Stimulated activated CD4-positive, alpha-beta T cell treated with anti-CD3 and anti-CD28 coated beads, Interleukin-2, amount 100 ng/mL, for 48 hours (primary cell): ENCODE data around the gene RASA2.
A peak's percentile ranks its signal among the peaks of the same experiment; 100 is the strongest.

ENCODE experiments used
- DNase-seq, 2 donors: peaks; one replicate each; pipeline ENCODE4 v3.0.0-alpha.2; 2020

Gene RASA2

GRCh38 chr3:141540531-141540930 is 53.7 kb downstream of the RASA2 start:
- DNase-seq: no peak

- DNase-seq: no peak
Measured at GRCh38 chr3:141542202-141542969, 55.6 kb downstream of the RASA2 start.

- DNase-seq: no peak
Measured at GRCh38 chr3:141542989-141543388, 56.2 kb downstream of the RASA2 start.

GRCh38 chr3:141544697-141545096 is 57.9 kb downstream of the RASA2 start:
- no peak for DNase-seq

- no peak for DNase-seq
Measured at GRCh38 chr3:141546081-141546480, 59.3 kb downstream of the RASA2 start.

- DNase-seq: no peak
Measured at GRCh38 chr3:141546586-141546985, 59.8 kb downstream of the RASA2 start.

GRCh38 chr3:141547791-141548190 is 61.0 kb downstream of the RASA2 start:
- DNase-seq: no peak

- no peak for DNase-seq
Measured at GRCh38 chr3:141550926-141551665, 64.3 kb downstream of the RASA2 start.

GRCh38 chr3:141552440-141552991 is 65.7 kb downstream of the RASA2 start:
- no peak for DNase-seq

GRCh38 chr3:141553055-141553454 is 66.2 kb downstream of the RASA2 start:
- DNase-seq: no peak

- no peak for DNase-seq
Measured at GRCh38 chr3:141556034-141556433, 69.2 kb downstream of the RASA2 start.

GRCh38 chr3:141557961-141558706 is 71.3 kb downstream of the RASA2 start:
- no peak for DNase-seq

GRCh38 chr3:141561426-141562034 is 74.7 kb downstream of the RASA2 start:
- peak; percentile 29 to 45 for DNase-seq

GRCh38 chr3:141564241-141564640 is 77.4 kb downstream of the RASA2 start:
- DNase-seq: no peak

- no peak for DNase-seq
Measured at GRCh38 chr3:141570068-141570467, 83.2 kb downstream of the RASA2 start.

- no peak for DNase-seq
Measured at GRCh38 chr3:141575879-141576743, 89.3 kb downstream of the RASA2 start.

- no peak for DNase-seq
Measured at GRCh38 chr3:141576744-141577052, 89.9 kb downstream of the RASA2 start.

- no peak for DNase-seq
Measured at GRCh38 chr3:141578202-141578973, 91.6 kb downstream of the RASA2 start.

GRCh38 chr3:141594357-141594756 is 107.5 kb downstream of the RASA2 start:
- DNase-seq: no peak

GRCh38 chr3:141597931-141598330 is 111.1 kb downstream of the RASA2 start:
- no peak for DNase-seq

- DNase-seq: no peak
Measured at GRCh38 chr3:141600331-141600730, 113.5 kb downstream of the RASA2 start.
